Right lobe of liver (tissue), 4 donors: Measurements from ENCODE around the gene SLC38A7.

Experiments
- CTCF ChIP-seq, 4 donors: fragments of 200-600 bp in 3 of 4; fragments of 450-650 bp in 1 of 4; IDR thresholded peaks; one replicate each; pipeline versions ENCODE4 v1.5.1 to v1.8.0; 2016 to 2022; ENCODE audit warnings: antibody characterized with exemption in 4 of 4, mild to moderate bottlenecking in 2 of 4
- POLR2A ChIP-seq: fragments of 450-650 bp; IDR thresholded peaks from one replicate; pipeline ENCODE4 v1.6.1; 2017; ENCODE audit warnings: antibody characterized with exemption, mild to moderate bottlenecking
- donor health status: DM: no; HTN: no; CAD: no.
- donor health status: DM: no; HTN: no; CAD: no.
- donor health status: DM: no; HTN: yes; CAD: no.

GRCh38 chr16:58638148-58639036 lies 46.2 kb downstream of the SLC38A7 start:
- TF ChIP-seq CTCF (IDR thresholded peaks at IDR 0.05): peak; percentile 50 to 62 (median 56)
- TF ChIP-seq POLR2A: no peak
